ENCODE data around the gene ALLC. TPM values are rescaled to one million over a fixed set of nuclear protein-coding genes. Genes with fewer than 3 reads are reported as not detected.

The ALLC gene
- total and polyA plus RNA-seq, 2 experiments from 2014 or later, result not detected

- H3K36me3 ChIP-seq (ENCODE audit: low read depth), result no peaks in the 10 kb centered on the region
- no peaks in the 10 kb centered on the region for H3K9me3 ChIP-seq (ENCODE audit: low read depth)
- peak; percentile 66 for DNase-seq
- H3K4me3 ChIP-seq, result no peak overlapping the region
- no peak overlapping the region for H3K27ac ChIP-seq
- no peak overlapping the region for H3K9ac ChIP-seq
- no peaks in the 10 kb centered on the region for H3K79me2 ChIP-seq (ENCODE audit: insufficient read depth)
- no peaks in the 10 kb centered on the region for H3K9me2 ChIP-seq (ENCODE audit: insufficient read depth)
- peaks cover 46% of the 10 kb centered on the region for H3K27me3 ChIP-seq (replicated peaks; ENCODE audit: insufficient read depth)
- in situ Hi-C loops (cut with MboI), result no loop called here
- no peak overlapping the region for H3K4me2 ChIP-seq (ENCODE audit: unreplicated experiment)
- no peak overlapping the region for H2AFZ ChIP-seq
- WGBS, 2 experiments (ENCODE audit: low coverage in 1 of 2, low lambda C conversion rate in 2 of 2, missing lambda C conversion rate in 2 of 2), result 16% methylated on average over 3 of the region's 3 CpGs
- no peaks in the 10 kb centered on the region for H3K4me1 ChIP-seq (ENCODE audit: insufficient read depth)
- H4K20me1 ChIP-seq (ENCODE audit: insufficient read depth), result no peaks in the 10 kb centered on the region
- H3F3A ChIP-seq (ENCODE audit: insufficient read depth), result no peaks in the 10 kb centered on the region
- no peak for TF ChIP-seq EZH2 (IDR thresholded peaks at IDR 0.05; ENCODE audit: insufficient read depth, poor library complexity, severe bottlenecking)
- TF ChIP-seq EZH2phosphoT487 (IDR thresholded peaks at IDR 0.05; ENCODE audit: insufficient read depth, low read depth), result no peak
These were observed 80.5 kb downstream of the ALLC start for GRCh38 chr2:3738454-3738853.

- H3K36me3 ChIP-seq (ENCODE audit: low read depth), result no peaks in the 10 kb centered on the region
- TF ChIP-seq EZH2 (IDR thresholded peaks at IDR 0.05; ENCODE audit: insufficient read depth, poor library complexity, severe bottlenecking) (no peak), EZH2phosphoT487 (IDR thresholded peaks at IDR 0.05; ENCODE audit: insufficient read depth, low read depth) (no peak)
- H3F3A ChIP-seq (ENCODE audit: insufficient read depth), result no peaks in the 10 kb centered on the region
- peaks cover 41% of the 10 kb centered on the region for H3K27me3 ChIP-seq (replicated peaks; ENCODE audit: insufficient read depth)
- H3K27ac ChIP-seq, result no peak overlapping the region
- H3K9me2 ChIP-seq (ENCODE audit: insufficient read depth), result no peaks in the 10 kb centered on the region
- H2AFZ ChIP-seq, result no peak overlapping the region
- no peaks in the 10 kb centered on the region for H4K20me1 ChIP-seq (ENCODE audit: insufficient read depth)
- no peak overlapping the region for H3K4me2 ChIP-seq (ENCODE audit: unreplicated experiment)
- no peak overlapping the region for H3K4me3 ChIP-seq
- no peak overlapping the region for H3K9ac ChIP-seq
- no peaks in the 10 kb centered on the region for H3K4me1 ChIP-seq (ENCODE audit: insufficient read depth)
- H3K9me3 ChIP-seq (ENCODE audit: low read depth), result no peaks in the 10 kb centered on the region
- WGBS, 2 experiments (ENCODE audit: low coverage in 1 of 2, low lambda C conversion rate in 2 of 2, missing lambda C conversion rate in 2 of 2), result 80 to 82% methylated on average over 19 of the region's 19 CpGs
- H3K79me2 ChIP-seq (ENCODE audit: insufficient read depth), result no peaks in the 10 kb centered on the region
- DNase-seq, result no peak
- in situ Hi-C loops (cut with MboI), result no loop called here
These were observed 81.3 kb downstream of the ALLC start for GRCh38 chr2:3739313-3739712.

GRCh38 chr2:3741396-3741795 lies 83.4 kb downstream of the ALLC start:
- Histone ChIP-seq H3K4me2 (ENCODE audit: unreplicated experiment) (no peak overlapping the region), H3F3A (ENCODE audit: insufficient read depth) (no peaks in the 10 kb centered on the region), H3K36me3 (ENCODE audit: low read depth) (no peaks in the 10 kb centered on the region), H3K27ac (no peak overlapping the region), H3K27me3 (replicated peaks; ENCODE audit: insufficient read depth) (peaks cover 30% of the 10 kb centered on the region), H3K9ac (no peak overlapping the region), H4K20me1 (ENCODE audit: insufficient read depth) (no peaks in the 10 kb centered on the region), H3K4me1 (ENCODE audit: insufficient read depth) (no peaks in the 10 kb centered on the region), H3K4me3 (no peak overlapping the region), H3K9me2 (ENCODE audit: insufficient read depth) (no peaks in the 10 kb centered on the region), H3K9me3 (ENCODE audit: low read depth) (no peaks in the 10 kb centered on the region), H2AFZ (no peak overlapping the region), H3K79me2 (ENCODE audit: insufficient read depth) (no peaks in the 10 kb centered on the region)
- TF ChIP-seq EZH2phosphoT487 (IDR thresholded peaks at IDR 0.05; ENCODE audit: insufficient read depth, low read depth) (no peak), EZH2 (IDR thresholded peaks at IDR 0.05; ENCODE audit: insufficient read depth, poor library complexity, severe bottlenecking) (no peak)
- 70 to 75% methylated on average over 8 of the region's 8 CpGs for WGBS, 2 experiments (ENCODE audit: low coverage in 1 of 2, low lambda C conversion rate in 2 of 2, missing lambda C conversion rate in 2 of 2)
- DNase-seq, result no peak
- in situ Hi-C loops (cut with MboI), result no loop called here

GRCh38 chr2:3741867-3742602 lies 84.0 kb downstream of the ALLC start:
- no peak for DNase-seq
- Histone ChIP-seq H3K27ac (no peak overlapping the region), H3K79me2 (ENCODE audit: insufficient read depth) (no peaks in the 10 kb centered on the region), H2AFZ (no peak overlapping the region), H3K9me3 (ENCODE audit: low read depth) (no peaks in the 10 kb centered on the region), H3K36me3 (ENCODE audit: low read depth) (no peaks in the 10 kb centered on the region), H3K4me2 (ENCODE audit: unreplicated experiment) (no peak overlapping the region), H3K27me3 (replicated peaks; ENCODE audit: insufficient read depth) (peaks cover 23% of the 10 kb centered on the region), H3K9ac (no peak overlapping the region), H3F3A (ENCODE audit: insufficient read depth) (no peaks in the 10 kb centered on the region), H3K4me1 (ENCODE audit: insufficient read depth) (no peaks in the 10 kb centered on the region), H3K4me3 (no peak overlapping the region), H4K20me1 (ENCODE audit: insufficient read depth) (no peaks in the 10 kb centered on the region), H3K9me2 (ENCODE audit: insufficient read depth) (no peaks in the 10 kb centered on the region)
- TF ChIP-seq EZH2 (IDR thresholded peaks at IDR 0.05; ENCODE audit: insufficient read depth, poor library complexity, severe bottlenecking) (no peak), EZH2phosphoT487 (IDR thresholded peaks at IDR 0.05; ENCODE audit: insufficient read depth, low read depth) (no peak)
- WGBS, 2 experiments (ENCODE audit: low coverage in 1 of 2, low lambda C conversion rate in 2 of 2, missing lambda C conversion rate in 2 of 2), result 71 to 80% methylated on average over 13 of the region's 13 CpGs
- in situ Hi-C loops (cut with MboI), result no loop called here
